Measurements from ENCODE around the gene PARP2.

PARP2 gene

DNA sequence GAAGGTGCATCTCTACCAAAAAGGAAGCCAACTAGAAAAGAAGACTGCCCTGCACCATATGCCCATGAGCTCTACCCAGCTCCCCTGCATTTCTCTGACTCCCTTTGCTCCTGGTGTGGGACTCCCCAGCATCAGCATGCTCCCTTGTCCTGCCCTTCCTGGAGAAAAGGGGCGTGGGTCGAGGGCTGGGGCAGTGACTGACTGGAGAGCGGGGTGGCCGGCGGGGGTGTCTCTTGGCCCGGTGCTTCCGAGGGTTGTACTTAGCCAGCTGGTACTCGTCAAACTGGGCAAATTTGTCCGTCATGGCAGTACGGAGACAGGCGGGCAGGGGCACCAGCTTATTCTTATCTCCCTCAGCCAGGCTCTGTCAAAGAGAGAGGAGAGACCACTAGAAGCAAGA is 60.1 kb downstream of the PARP2 start:
- no peak for DNase-seq

Measured in fibroblast of skin of abdomen (primary cell).